SJSA1 (cell line): ENCODE measurements around the gene TRAP1. TPM values are rescaled to one million over a fixed set of nuclear protein-coding genes. Genes with fewer than 3 reads are reported as not detected.

ENCODE experiments used
- DNase-seq, 2 experiments: peaks; one replicate each; pipeline ENCODE4 v3.0.0-alpha.2; 2015 to 2020; ENCODE audit warnings: low spot score in 2 of 2, low read depth in 1 of 2
- H3K27ac ChIP-seq: fragments of 250-450 bp; sonication (Bioruptor Pico); 2 replicates; pipeline ENCODE4 v1.5.1; 2020; ENCODE audit warnings: mild to moderate bottlenecking, moderate library complexity
- H3K27me3 ChIP-seq: fragments of 250-450 bp; sonication (Bioruptor Pico); replicated peaks from 2 replicates; pipeline ENCODE4 v1.5.1; 2020; ENCODE audit warnings: mild to moderate bottlenecking, moderate library complexity
- H3K36me3 ChIP-seq: fragments of 250-450 bp; sonication (Bioruptor Pico); 2 replicates; pipeline ENCODE4 v1.5.1; 2020; ENCODE audit warnings: mild to moderate bottlenecking
- H3K4me1 ChIP-seq: fragments of 250-450 bp; sonication (Bioruptor Pico); replicated peaks from 2 replicates; pipeline ENCODE4 v1.6.1; 2021; ENCODE audit warnings: mild to moderate bottlenecking
- H3K4me3 ChIP-seq: fragments of 250-450 bp; sonication (Bioruptor Pico); 2 replicates; pipeline ENCODE4 v1.5.1; 2020; ENCODE audit warnings: mild to moderate bottlenecking
- H3K9me3 ChIP-seq: fragments of 250-450 bp; sonication (Bioruptor Pico); replicated peaks from 2 replicates; pipeline ENCODE4 v1.5.1; 2020; ENCODE audit warnings: mild to moderate bottlenecking
- total RNA-seq: library from RNA; depleted of rRNA; stranded (reverse); fragments of >200 nt; shearing (Covaris generic); gene quantifications from 2 replicates; pipeline ENCODE4 v1.2.3, GENCODE V29; 2014

The TRAP1 gene
- total RNA-seq, 1 experiment from 2014 or later, result 50.7 TPM

DNA sequence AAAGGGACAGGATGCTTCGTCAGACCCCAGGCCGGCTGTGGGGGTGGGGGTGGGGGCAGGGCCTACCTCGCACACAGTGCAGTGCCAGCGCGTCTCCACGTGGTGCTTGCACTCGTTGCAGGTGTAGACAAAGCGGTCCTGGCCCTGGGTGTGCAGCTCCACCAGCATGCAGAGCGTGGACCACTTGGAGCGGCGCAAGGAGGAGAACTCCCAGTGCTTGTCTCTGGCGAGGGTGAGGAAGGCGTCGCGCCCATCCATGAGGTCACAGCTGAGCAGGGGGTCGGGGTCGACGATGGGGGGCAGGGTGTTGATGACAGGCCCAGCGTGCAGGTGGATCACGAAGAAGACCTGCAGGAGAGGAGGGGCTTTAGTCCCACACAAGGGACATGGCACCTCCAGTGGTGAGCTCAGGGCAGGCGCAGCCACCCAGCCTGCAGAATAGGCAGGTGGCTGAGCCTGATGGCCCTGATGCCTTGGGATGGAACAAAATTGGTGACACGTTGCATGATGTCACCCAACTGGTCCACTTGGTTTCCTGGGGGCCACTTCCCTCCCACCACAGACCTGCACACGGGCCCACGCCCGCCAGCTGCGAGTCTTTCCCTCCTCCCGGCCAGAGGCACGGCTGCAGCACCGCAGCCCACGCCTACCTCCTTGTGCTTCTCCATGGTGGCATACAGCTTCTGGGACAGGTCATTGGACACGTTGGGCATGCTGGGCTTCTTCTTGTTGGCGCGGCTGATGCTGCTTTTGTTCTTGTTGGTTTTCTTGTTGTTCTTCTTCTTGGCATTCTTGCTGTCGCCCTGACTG lies 14.0 kb upstream of the TRAP1 start:
- H3K4me3 ChIP-seq, result no peak overlapping the region
- H3K4me1 ChIP-seq, result peaks cover 5% of the 10 kb centered on the region; the same call in 1 of the 2 replicates
- no peak for DNase-seq
- H3K9me3 ChIP-seq, result no peaks in the 10 kb centered on the region
- H3K36me3 ChIP-seq, result peaks cover 91% of the 10 kb centered on the region
- H3K27me3 ChIP-seq, result no peaks in the 10 kb centered on the region
- H3K27ac ChIP-seq, result no peak overlapping the region

DNA sequence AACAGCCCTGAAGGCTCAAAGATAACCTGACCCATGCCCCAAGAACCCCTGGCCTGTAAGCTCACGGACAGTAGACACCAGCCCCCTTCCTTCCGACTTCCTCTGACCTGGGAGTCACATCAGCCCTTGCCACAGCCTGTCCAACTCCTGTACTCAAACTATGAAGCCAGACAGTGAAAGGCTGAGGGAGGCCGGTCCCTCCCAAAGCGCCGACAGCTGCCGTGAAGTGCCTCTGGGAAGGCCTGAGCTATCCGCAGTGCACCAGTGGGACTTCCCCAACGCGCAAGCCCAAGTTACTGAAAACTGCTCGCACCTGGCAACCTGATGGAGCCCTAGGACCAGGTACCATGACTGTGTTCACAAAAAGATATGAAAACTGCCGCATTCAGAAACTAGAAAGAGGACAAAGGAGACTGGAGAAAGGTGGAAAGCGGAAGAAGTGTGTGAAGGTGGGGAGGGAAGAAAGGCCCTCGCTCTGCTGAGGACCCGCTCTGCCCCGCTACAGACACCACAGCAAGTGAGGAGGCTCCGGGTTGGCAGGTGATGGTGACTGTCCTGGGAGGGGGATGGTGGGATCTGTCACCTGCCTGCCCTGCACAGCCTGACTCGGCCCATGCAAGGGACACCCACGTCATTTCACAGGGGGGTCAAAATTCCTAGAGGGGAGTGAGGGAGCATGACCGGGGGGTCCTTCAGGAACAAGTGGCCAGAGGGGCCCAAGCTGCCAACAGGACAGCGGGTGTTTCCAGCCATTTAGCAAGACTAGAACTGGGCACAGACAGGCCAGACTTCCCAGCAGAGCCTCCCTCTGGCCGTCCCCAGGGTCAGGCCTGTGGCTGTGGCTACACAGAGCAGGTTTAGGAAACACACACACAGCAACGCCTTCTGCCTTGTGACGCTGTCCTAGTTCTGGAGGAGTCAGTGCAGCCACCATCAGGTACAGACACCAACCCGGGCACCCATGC lies 13.1 kb upstream of the TRAP1 start:
- no peak for DNase-seq
- no peaks in the 10 kb centered on the region for H3K27me3 ChIP-seq
- peaks cover 5% of the 10 kb centered on the region; the same call in 1 of the 2 replicates for H3K4me1 ChIP-seq
- no peak overlapping the region for H3K27ac ChIP-seq
- H3K36me3 ChIP-seq, result peaks cover 89% of the 10 kb centered on the region
- no peak overlapping the region for H3K4me3 ChIP-seq
- H3K9me3 ChIP-seq, result no peaks in the 10 kb centered on the region

GRCh38 chr16:3729161-3730112 lies 12.1 kb upstream of the TRAP1 start:
- H3K4me1 ChIP-seq, result peaks cover 5% of the 10 kb centered on the region; the same call in 1 of the 2 replicates
- H3K36me3 ChIP-seq, result peaks cover 79% of the 10 kb centered on the region
- H3K9me3 ChIP-seq, result no peaks in the 10 kb centered on the region
- no peak overlapping the region for H3K4me3 ChIP-seq
- H3K27me3 ChIP-seq, result no peaks in the 10 kb centered on the region
- no peak for DNase-seq
- H3K27ac ChIP-seq, result no peak overlapping the region

- Histone ChIP-seq H3K27ac (no peak overlapping the region), H3K9me3 (no peaks in the 10 kb centered on the region), H3K4me1 (peaks cover 5% of the 10 kb centered on the region; the same call in 1 of the 2 replicates), H3K4me3 (no peak overlapping the region), H3K36me3 (peaks cover 71% of the 10 kb centered on the region), H3K27me3 (no peaks in the 10 kb centered on the region)
- DNase-seq, result no peak
These were observed 11.3 kb upstream of the TRAP1 start for GRCh38 chr16:3728424-3729160.

DNA sequence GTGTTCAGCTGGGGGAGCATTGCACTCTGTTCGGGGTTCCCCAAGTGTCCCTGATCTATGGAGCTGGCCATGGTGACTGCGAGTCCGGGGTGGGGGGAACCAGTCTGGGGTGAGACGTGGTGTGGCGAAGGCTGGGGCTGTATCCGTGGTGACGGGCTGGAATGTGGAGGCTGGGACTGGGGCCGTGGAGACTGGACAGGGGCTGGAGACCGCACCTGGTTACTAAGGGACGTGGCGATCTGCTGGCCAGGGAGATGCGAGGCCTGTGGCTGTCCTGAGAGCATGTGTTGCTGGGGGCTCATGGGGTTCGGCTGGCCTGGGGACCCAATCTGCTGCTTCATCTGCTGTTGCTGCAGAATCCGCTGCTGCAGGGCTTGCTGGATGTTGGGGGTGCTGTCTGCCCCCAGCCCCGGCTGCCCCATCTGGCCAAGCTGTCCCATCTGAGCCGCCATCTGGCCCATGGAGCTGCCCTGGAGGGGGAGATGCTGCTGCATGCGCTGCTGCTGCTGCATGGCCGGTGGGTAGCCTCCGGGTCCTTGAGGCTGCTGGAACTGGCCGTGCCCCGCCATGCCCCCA lies 10.6 kb upstream of the TRAP1 start:
- Histone ChIP-seq H3K4me1 (peaks cover 5% of the 10 kb centered on the region; the same call in 1 of the 2 replicates), H3K36me3 (peaks cover 66% of the 10 kb centered on the region), H3K27ac (no peak overlapping the region)

DNA sequence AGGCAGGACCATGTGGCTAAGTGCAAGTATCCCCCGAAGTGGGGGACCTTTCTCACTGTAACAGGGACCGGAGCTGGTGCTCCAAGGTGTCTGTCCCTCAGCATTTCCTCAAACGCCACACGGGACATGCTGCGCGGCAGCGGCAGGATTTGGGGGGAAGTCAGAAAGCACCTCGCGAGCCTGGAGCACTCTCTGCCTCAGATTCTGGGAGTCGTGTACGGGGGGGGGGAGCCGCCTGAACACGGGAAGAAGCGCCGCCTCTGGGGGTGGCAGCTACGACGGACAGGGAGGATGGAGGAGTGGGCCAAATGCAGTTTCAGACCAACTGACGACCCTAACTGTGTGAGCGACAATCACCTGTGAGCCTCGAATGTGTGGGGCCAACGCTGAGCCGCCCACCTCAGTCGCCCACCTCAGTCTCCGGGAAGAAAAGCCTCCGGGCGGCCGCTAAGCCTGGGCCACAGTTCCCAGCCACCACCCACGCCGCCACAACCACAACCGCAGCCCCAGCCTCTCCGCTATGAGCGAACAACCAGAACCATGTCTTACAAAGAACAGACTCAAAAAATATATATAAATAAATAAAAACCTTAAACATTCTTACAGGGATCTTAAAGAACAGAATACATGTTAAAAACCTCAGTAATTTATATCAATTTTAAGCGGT lies 8.8 kb upstream of the TRAP1 start:
- no peak overlapping the region for H3K27ac ChIP-seq
- no peaks in the 10 kb centered on the region for H3K9me3 ChIP-seq
- H3K27me3 ChIP-seq, result no peaks in the 10 kb centered on the region
- no peak overlapping the region for H3K4me3 ChIP-seq
- H3K36me3 ChIP-seq, result peaks cover 48% of the 10 kb centered on the region
- no peak for DNase-seq
- peaks cover 5% of the 10 kb centered on the region; the same call in 1 of the 2 replicates for H3K4me1 ChIP-seq

More for the DNA sequence above, 10.6 kb upstream of the TRAP1 start:
- no peak overlapping the region for H3K4me3 ChIP-seq
- no peaks in the 10 kb centered on the region for H3K27me3 ChIP-seq
- DNase-seq, result no peak
- no peaks in the 10 kb centered on the region for H3K9me3 ChIP-seq

GRCh38 chr16:3725276-3725675 lies 8.0 kb upstream of the TRAP1 start:
- no peaks in the 10 kb centered on the region for H3K27me3 ChIP-seq
- H3K9me3 ChIP-seq, result no peaks in the 10 kb centered on the region
- H3K4me3 ChIP-seq, result no peak overlapping the region
- peaks cover 5% of the 10 kb centered on the region; the same call in 1 of the 2 replicates for H3K4me1 ChIP-seq
- peaks cover 40% of the 10 kb centered on the region for H3K36me3 ChIP-seq
- H3K27ac ChIP-seq, result no peak overlapping the region
- no peak for DNase-seq

GRCh38 chr16:3722508-3722907 lies 5.2 kb upstream of the TRAP1 start:
- Histone ChIP-seq H3K36me3 (peaks cover 15% of the 10 kb centered on the region), H3K9me3 (no peaks in the 10 kb centered on the region), H3K27me3 (no peaks in the 10 kb centered on the region), H3K4me1 (peaks cover 9% of the 10 kb centered on the region), H3K27ac (no peak overlapping the region), H3K4me3 (no peak overlapping the region)
- DNase-seq, result no peak

- Histone ChIP-seq H3K27ac (no peak overlapping the region), H3K36me3 (peaks cover 15% of the 10 kb centered on the region; the same call in 1 of the 2 replicates), H3K4me3 (no peak overlapping the region), H3K27me3 (no peaks in the 10 kb centered on the region), H3K9me3 (peaks cover 5% of the 10 kb centered on the region; the same call in 1 of the 2 replicates), H3K4me1 (peaks cover 13% of the 10 kb centered on the region)
- DNase-seq, result no peak
These were observed 3.1 kb upstream of the TRAP1 start for GRCh38 chr16:3720418-3720817.

DNA sequence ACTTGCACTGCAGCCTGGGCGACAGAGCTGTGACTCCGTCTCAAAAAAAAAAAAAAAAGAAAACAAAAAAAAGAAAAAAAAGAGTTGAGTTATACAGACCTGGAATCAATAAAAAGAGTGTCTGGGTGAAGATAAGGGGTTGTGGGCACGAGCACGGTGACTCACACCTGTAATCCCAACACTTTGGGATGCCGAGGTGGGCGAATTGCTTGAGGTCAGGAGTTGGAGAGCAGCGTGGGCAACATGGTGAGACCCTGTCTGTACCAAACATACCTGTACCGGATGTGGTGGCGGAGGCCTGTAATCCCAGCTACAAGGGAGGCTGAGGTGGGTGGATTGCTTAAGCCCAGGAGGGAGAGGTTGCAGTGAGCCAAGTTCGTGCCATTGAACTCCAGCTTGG lies 1.3 kb upstream of the TRAP1 start:
- Histone ChIP-seq H3K9me3 (peaks cover 5% of the 10 kb centered on the region; the same call in 1 of the 2 replicates), H3K27me3 (no peaks in the 10 kb centered on the region), H3K4me3 (no peak overlapping the region), H3K27ac (no peak overlapping the region), H3K4me1 (peaks cover 13% of the 10 kb centered on the region), H3K36me3 (peaks cover 15% of the 10 kb centered on the region; the same call in 1 of the 2 replicates)
- no peak for DNase-seq

- Histone ChIP-seq H3K27me3 (no peaks in the 10 kb centered on the region), H3K27ac (peak overlapping the region; percentile 84; the same call in 1 of the 2 replicates)
- DNase-seq, result no peak
These were observed 681 bp upstream of the TRAP1 start for GRCh38 chr16:3718019-3718391.

More at GRCh38 chr16:3718019-3718391, 681 bp upstream of the TRAP1 start:
- peak overlapping the region; percentile 96 for H3K4me3 ChIP-seq
- peaks cover 15% of the 10 kb centered on the region; the same call in 1 of the 2 replicates for H3K36me3 ChIP-seq
- H3K4me1 ChIP-seq, result peaks cover 13% of the 10 kb centered on the region
- peaks cover 5% of the 10 kb centered on the region; the same call in 1 of the 2 replicates for H3K9me3 ChIP-seq
